Fibroblast of lung (primary cell): ENCODE data around the gene TTC32. TPM values are rescaled to one million over a fixed set of nuclear protein-coding genes. Genes with fewer than 3 reads are reported as not detected.
"Not testable (repeated sequence)": the region's sequence is repeated elsewhere in the genome, so short reads cannot be mapped to it uniquely, and the experiment has no call there.

Experiments
- DNase-seq, 2 donors: peaks; one replicate each; pipeline versions ENCODE4 v3.0.0 to v3.0.0-alpha.2; 2010; ENCODE audit warnings: low read depth in 2 of 2
- H2AFZ ChIP-seq: 2 replicates; pipeline ENCODE4 v1.5.1; 2012; ENCODE audit warnings: low read length, control low read depth, inconsistent platforms
- H3K27ac ChIP-seq: 2 replicates; pipeline ENCODE4 v1.5.1; 2011; ENCODE audit warnings: low read length, control low read depth; ENCODE audit not compliant: insufficient read depth
- H3K27me3 ChIP-seq: 2 replicates; pipeline ENCODE4 v1.5.1; 2011; ENCODE audit warnings: mild to moderate bottlenecking, low read length; ENCODE audit not compliant: control insufficient read depth, insufficient read depth
- H3K36me3 ChIP-seq: 2 replicates; pipeline ENCODE4 v1.5.1; 2011; ENCODE audit warnings: low read length; ENCODE audit not compliant: control insufficient read depth, insufficient read depth
- H3K4me1 ChIP-seq: 2 replicates; pipeline ENCODE4 v1.5.1; 2011; ENCODE audit warnings: low read length; ENCODE audit not compliant: control insufficient read depth, insufficient read depth; ENCODE audit errors: extremely low read depth
- H3K4me2 ChIP-seq: 2 replicates; pipeline ENCODE4 v1.5.1; 2011; ENCODE audit warnings: low read length, control low read depth; ENCODE audit not compliant: insufficient read depth; ENCODE audit errors: extremely low read depth
- H3K4me3 ChIP-seq, 4 experiments: fragments of 200-600 bp in 1 of 4; sonication (generic) in 1 of 4; replicated peaks in 1 of 4; 2 replicates each; pipeline ENCODE4 v1.5.1; 2011 to 2016; ENCODE audit warnings: low read length in 4 of 4, low read depth in 3 of 4, mild to moderate bottlenecking in 3 of 4, control low read depth in 2 of 4, inconsistent platforms in 1 of 4, mixed read lengths in 1 of 4; ENCODE audit not compliant: insufficient read depth in 1 of 4; ENCODE audit errors: control extremely low read depth in 1 of 4
- H3K79me2 ChIP-seq: 2 replicates; pipeline ENCODE4 v1.5.1; 2012; ENCODE audit warnings: mild to moderate bottlenecking, low read length, inconsistent platforms; ENCODE audit not compliant: control insufficient read depth, insufficient read depth
- H3K9ac ChIP-seq: 2 replicates; pipeline ENCODE4 v1.5.1; 2011; ENCODE audit warnings: mild to moderate bottlenecking, low read length, control low read depth; ENCODE audit not compliant: insufficient read depth
- H3K9me3 ChIP-seq: 2 replicates; pipeline ENCODE4 v1.5.1; 2012; ENCODE audit warnings: low read depth, low read length; ENCODE audit not compliant: control insufficient read depth, insufficient read depth
- H4K20me1 ChIP-seq: 2 replicates; pipeline ENCODE4 v1.5.1; 2011; ENCODE audit warnings: low read length; ENCODE audit not compliant: control insufficient read depth, insufficient read depth; ENCODE audit errors: extremely low read depth
- EZH2 ChIP-seq: IDR thresholded peaks from 2 replicates; pipeline ENCODE4 v1.5.1; 2012; ENCODE audit warnings: low read length, control low read depth, mild to moderate bottlenecking; ENCODE audit errors: missing control alignments
- polyA plus RNA-seq, 2 donors: library from polyadenylated mRNA; depleted of rRNA in 1 of 2; stranded (reverse) in 1 of 2; unstranded in 1 of 2; fragments of >200 nt; gene quantifications; 2 replicates each; pipeline ENCODE4 v1.2.1, GENCODE V29; 2011 to 2012; ENCODE audit warnings: missing spikeins in 1 of 2
- total RNA-seq: library from RNA; depleted of rRNA; stranded (reverse); fragments of >200 nt; gene quantifications from 2 replicates; pipeline ENCODE4 v1.2.1, GENCODE V29; 2014
- TF ChIP-seq, protein P1 (sequence below), 2 donors: IDR thresholded peaks in 1 of 2; conservative IDR thresholded peaks in 1 of 2; 1 replicate in 1 of 2; 2 replicates in 1 of 2; pipeline ENCODE4 v1.5.1; 2011 to 2012; ENCODE audit warnings: low read length in 2 of 2, control low read depth in 1 of 2, inconsistent platforms in 1 of 2, low read depth in 1 of 2, mild to moderate bottlenecking in 1 of 2

TTC32 gene
- total and polyA plus RNA-seq, 2 donors (not counting 1 experiment from before 2014, with no cell fraction given): 4.7 to 5.8 TPM

DNA sequence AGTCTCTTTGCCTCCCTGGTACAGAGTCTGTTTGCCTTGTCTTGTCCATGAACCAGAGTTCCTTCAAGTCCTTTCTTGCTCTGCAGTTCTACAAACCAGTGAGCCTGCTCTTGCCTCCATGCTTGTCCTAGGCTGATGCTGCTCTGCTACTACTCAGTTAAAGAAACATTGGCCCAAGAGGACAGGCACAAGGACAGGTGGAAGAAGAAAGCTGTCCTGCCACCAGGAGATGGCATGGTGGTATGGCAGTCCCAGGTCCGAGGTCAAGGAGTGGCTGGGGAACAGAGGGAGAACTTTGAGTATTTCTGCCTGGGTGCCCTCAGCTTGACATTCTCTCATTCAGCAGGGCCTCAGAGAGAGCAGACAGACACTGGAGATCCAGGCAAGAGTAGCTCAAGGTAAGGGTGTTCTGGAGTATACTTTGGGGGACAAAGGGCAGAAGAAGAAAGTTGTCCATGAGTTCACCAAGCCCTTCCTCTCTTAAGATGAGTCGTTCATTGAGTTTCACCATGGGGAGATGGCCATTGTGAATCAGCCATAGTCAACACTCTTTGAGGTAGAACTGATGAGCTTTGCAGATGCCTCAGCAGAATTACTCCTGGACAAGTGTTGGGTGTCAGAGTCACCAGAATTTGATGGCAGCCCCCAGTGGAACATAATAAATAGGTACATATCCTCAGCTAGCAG, 20.4 kb downstream of the TTC32 start:
- no peak overlapping the region for H3K27ac ChIP-seq
- H3K4me2 ChIP-seq: no peak overlapping the region
- H3K9ac ChIP-seq: no peak overlapping the region
- no peaks in the 10 kb centered on the region for H3K9me3 ChIP-seq
- TF ChIP-seq, protein P1, sequence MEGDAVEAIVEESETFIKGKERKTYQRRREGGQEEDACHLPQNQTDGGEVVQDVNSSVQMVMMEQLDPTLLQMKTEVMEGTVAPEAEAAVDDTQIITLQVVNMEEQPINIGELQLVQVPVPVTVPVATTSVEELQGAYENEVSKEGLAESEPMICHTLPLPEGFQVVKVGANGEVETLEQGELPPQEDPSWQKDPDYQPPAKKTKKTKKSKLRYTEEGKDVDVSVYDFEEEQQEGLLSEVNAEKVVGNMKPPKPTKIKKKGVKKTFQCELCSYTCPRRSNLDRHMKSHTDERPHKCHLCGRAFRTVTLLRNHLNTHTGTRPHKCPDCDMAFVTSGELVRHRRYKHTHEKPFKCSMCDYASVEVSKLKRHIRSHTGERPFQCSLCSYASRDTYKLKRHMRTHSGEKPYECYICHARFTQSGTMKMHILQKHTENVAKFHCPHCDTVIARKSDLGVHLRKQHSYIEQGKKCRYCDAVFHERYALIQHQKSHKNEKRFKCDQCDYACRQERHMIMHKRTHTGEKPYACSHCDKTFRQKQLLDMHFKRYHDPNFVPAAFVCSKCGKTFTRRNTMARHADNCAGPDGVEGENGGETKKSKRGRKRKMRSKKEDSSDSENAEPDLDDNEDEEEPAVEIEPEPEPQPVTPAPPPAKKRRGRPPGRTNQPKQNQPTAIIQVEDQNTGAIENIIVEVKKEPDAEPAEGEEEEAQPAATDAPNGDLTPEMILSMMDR (conservative IDR thresholded peaks at IDR 0.05 in 1 of 2, IDR thresholded peaks at IDR 0.05 in 1 of 2; ENCODE audit: low read depth in 1 of 2, low read length in 2 of 2): no peak
- no peak for TF ChIP-seq EZH2
- H4K20me1 ChIP-seq: no peaks in the 10 kb centered on the region
- DNase-seq: no peak
- no peaks in the 10 kb centered on the region for H3K4me1 ChIP-seq
- no peak overlapping the region for H2AFZ ChIP-seq
- H3K36me3 ChIP-seq: no peaks in the 10 kb centered on the region
- H3K79me2 ChIP-seq: no peaks in the 10 kb centered on the region
- H3K4me3 ChIP-seq: no peak overlapping the region
- H3K27me3 ChIP-seq: peaks cover 9% of the 10 kb centered on the region

DNA sequence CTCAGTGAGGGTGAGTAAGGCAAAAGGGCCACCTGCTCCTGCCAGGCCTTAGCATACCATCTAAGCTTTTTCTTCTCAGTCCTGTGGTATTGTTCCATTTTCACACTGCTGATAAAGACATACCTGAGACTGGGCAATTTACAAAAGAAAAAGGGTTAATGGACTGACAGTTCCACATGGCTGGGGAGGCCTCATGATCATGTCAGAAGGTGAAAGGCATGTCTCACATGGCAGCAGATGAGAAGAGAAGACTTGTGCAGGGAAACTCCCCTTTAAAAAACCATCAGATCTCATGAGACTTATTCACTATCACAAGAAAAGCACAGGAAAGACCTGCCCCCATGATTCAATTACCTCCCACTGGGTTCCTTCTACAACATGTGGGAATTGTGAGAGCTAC, 21.6 kb downstream of the TTC32 start:
- not testable (repeated sequence) for H3K79me2 ChIP-seq, H3K36me3 ChIP-seq, H3K9ac ChIP-seq, H3K27ac ChIP-seq, H3K9me3 ChIP-seq, H3K4me3 ChIP-seq, DNase-seq, H4K20me1 ChIP-seq, H2AFZ ChIP-seq, H3K4me2 ChIP-seq, H3K4me1 ChIP-seq
- H3K27me3 ChIP-seq: peaks cover 12% of the 10 kb centered on the region

DNA sequence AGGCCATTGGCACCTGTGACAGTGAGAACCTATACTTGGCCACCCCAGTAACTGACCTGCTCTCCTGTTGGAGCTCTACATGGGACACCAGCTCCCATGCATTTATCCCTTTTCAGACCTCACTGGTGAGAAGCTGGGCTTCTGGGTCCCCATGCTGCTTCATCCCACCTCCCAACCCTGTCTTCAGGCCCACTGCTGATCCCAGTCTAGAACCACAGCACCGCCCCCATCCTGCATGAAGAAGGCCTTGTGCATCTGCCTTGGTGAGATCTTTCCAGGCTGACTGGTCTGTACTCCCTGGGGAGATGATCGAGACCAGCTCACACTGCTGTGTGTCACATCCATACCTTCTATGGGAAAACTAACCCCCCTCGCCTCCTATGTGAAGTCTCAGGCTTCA, 22.7 kb downstream of the TTC32 start:
- no peaks in the 10 kb centered on the region for H3K4me1 ChIP-seq
- H3K27ac ChIP-seq: no peak overlapping the region
- H3K4me2 ChIP-seq: no peak overlapping the region
- no peak overlapping the region for H3K4me3 ChIP-seq
- peaks cover 12% of the 10 kb centered on the region for H3K27me3 ChIP-seq
- H3K9me3 ChIP-seq: no peaks in the 10 kb centered on the region
- TF ChIP-seq, protein P1 (conservative IDR thresholded peaks at IDR 0.05 in 1 of 2, IDR thresholded peaks at IDR 0.05 in 1 of 2; ENCODE audit: low read depth in 1 of 2, low read length in 2 of 2): no peak
- no peak for TF ChIP-seq EZH2
- no peak for DNase-seq
- H3K79me2 ChIP-seq: no peaks in the 10 kb centered on the region
- H2AFZ ChIP-seq: no peak overlapping the region
- no peaks in the 10 kb centered on the region for H4K20me1 ChIP-seq
- H3K9ac ChIP-seq: no peak overlapping the region
- H3K36me3 ChIP-seq: no peaks in the 10 kb centered on the region
